ENCODE measurements around the gene SLC25A53. TPM values are rescaled to one million over a fixed set of nuclear protein-coding genes. Genes with fewer than 3 reads are reported as not detected.

SLC25A53 gene
- polyA plus RNA-seq, 2 of the 4 experiments (the other 2 are of a cell fraction) = 4.6 to 5.0 TPM

GRCh38 chrX:104098151-104098808, 58.5 kb downstream of the SLC25A53 start (continued):
- TF ChIP-seq CEBPB (IDR thresholded peaks at IDR 0.05) (no peak), MYC (IDR thresholded peaks at IDR 0.05; ENCODE audit: borderline replicate concordance, low read length) (no peak), RNF2 (IDR thresholded peaks at IDR 0.05; ENCODE audit: borderline replicate concordance, low read depth) (no peak)

GRCh38 chrX:104085919-104086318, 70.9 kb downstream of the SLC25A53 start:
- ChIA-PET POLR2A (no interaction called here), CTCF (interaction anchor here (0.7 to 1.0 kb wide), 2 partner anchors 27 to 50 kb away, joined by 3 read pairs; no protein-coding TSS in a partner anchor)
- WGBS (ENCODE audit: missing lambda C conversion rate) = 40% methylated on average over 3 of the region's 7 CpGs
- H3K4me3 ChIP-seq = no peak overlapping the region
- no peaks in the 10 kb centered on the region for H3K9me3 ChIP-seq
- no peaks in the 10 kb centered on the region for H3K4me1 ChIP-seq
- H3K27ac ChIP-seq = no peak overlapping the region
- no peak for DNase-seq (ENCODE audit: low read depth in 1 of 2, low spot score in 1 of 2)
- TF ChIP-seq HEYL (CRISPR knock-in tag; IDR thresholded peaks at IDR 0.05) (no peak), RARB (CRISPR knock-in tag; IDR thresholded peaks at IDR 0.05) (no peak), ZFP36 (IDR thresholded peaks at IDR 0.05; ENCODE audit: borderline replicate concordance, partially characterized antibody) (no peak), USF2 (IDR thresholded peaks at IDR 0.05) (no peak), RNF2 (IDR thresholded peaks at IDR 0.05; ENCODE audit: borderline replicate concordance, low read depth) (no peak), EHF (CRISPR knock-in tag; IDR thresholded peaks at IDR 0.05) (no peak), NPAS2 (CRISPR knock-in tag; IDR thresholded peaks at IDR 0.05; ENCODE audit: borderline replicate concordance) (no peak), SREBF2 (IDR thresholded peaks at IDR 0.05) (no peak), JUN (IDR thresholded peaks at IDR 0.05) (no peak)
- no peak overlapping the region for H3K4me2 ChIP-seq
- no peak for ATAC-seq
- FAIRE-seq = no peak

- ChIA-PET POLR2A (no interaction called here), CTCF (interaction anchor here (0.7 kb wide), 1 partner anchor 28 kb away, joined by 3 read pairs; no protein-coding TSS in a partner anchor)
- no peaks in the 10 kb centered on the region for H3K4me1 ChIP-seq
- FAIRE-seq = no peak
- H3K4me3 ChIP-seq = no peak overlapping the region
- H3K4me2 ChIP-seq = no peak overlapping the region
- H3K9me3 ChIP-seq = no peaks in the 10 kb centered on the region
- no peak for DNase-seq (ENCODE audit: low read depth in 1 of 2, low spot score in 1 of 2)
- no peak for TF ChIP-seq EP300 (IDR thresholded peaks at IDR 0.05)
- TF ChIP-seq ATOH8 (CRISPR knock-in tag; IDR thresholded peaks at IDR 0.05; ENCODE audit: low read depth) = no peak
- TF ChIP-seq RARB (CRISPR knock-in tag; IDR thresholded peaks at IDR 0.05) = no peak
- no peak for TF ChIP-seq ZNF302 (CRISPR knock-in tag; IDR thresholded peaks at IDR 0.05)
- TF ChIP-seq EHF (CRISPR knock-in tag; IDR thresholded peaks at IDR 0.05) = no peak
- WGBS (ENCODE audit: missing lambda C conversion rate) = 65% methylated on average over 4 of the region's 7 CpGs
- ATAC-seq = no peak
- H3K27ac ChIP-seq = no peak overlapping the region
Observed at GRCh38 chrX:104085477-104085876, 71.3 kb downstream of the SLC25A53 start.

- ATAC-seq (no peak), FAIRE-seq (no peak), DNase-seq (ENCODE audit: low read depth in 1 of 2, low spot score in 1 of 2) (no peak)
- Histone ChIP-seq H3K27ac (no peak overlapping the region), H3K9me3 (no peaks in the 10 kb centered on the region), H3K4me3 (no peak overlapping the region), H3K4me2 (no peak overlapping the region), H3K4me1 (no peaks in the 10 kb centered on the region)
- ChIA-PET CTCF (no interaction called here), POLR2A (no interaction called here)
- no peak for TF ChIP-seq MAZ (IDR thresholded peaks at IDR 0.05; ENCODE audit: borderline replicate concordance, low read depth, low read length)
- no peak for TF ChIP-seq EHMT2 (IDR thresholded peaks at IDR 0.05; ENCODE audit: low read depth)
- TF ChIP-seq REST (IDR thresholded peaks at IDR 0.05) = no peak
- TF ChIP-seq CBX2 (IDR thresholded peaks at IDR 0.05; ENCODE audit: borderline replicate concordance, low read depth) = no peak
- TF ChIP-seq E2F6 (IDR thresholded peaks at IDR 0.05; ENCODE audit: borderline replicate concordance, low read depth) = no peak
- WGBS (ENCODE audit: missing lambda C conversion rate) = 13% methylated on average over 4 of the region's 5 CpGs
Observed at GRCh38 chrX:104084534-104085277, 72.1 kb downstream of the SLC25A53 start.

Measured in A549 (cell line).